Activated T-cell treated with anti-CD3 and anti-CD28 coated beads for 1 hour (primary cell): Measurements from ENCODE around the gene COL24A1.
"Not testable (repeated sequence)": the region's sequence is repeated elsewhere in the genome, so short reads cannot be mapped to it uniquely, and the experiment has no call there.

Experiments used
- DNase-seq: peaks from one replicate; pipeline ENCODE4 v3.0.0-alpha.2; 2020; ENCODE audit warnings: low read depth

COL24A1 gene

GRCh38 chr1:85888921-85889320 lies 267.7 kb downstream of the COL24A1 start:
- DNase-seq, result no peak

- DNase-seq, result no peak
Observed at GRCh38 chr1:85884372-85885035, 272.1 kb downstream of the COL24A1 start.

DNA sequence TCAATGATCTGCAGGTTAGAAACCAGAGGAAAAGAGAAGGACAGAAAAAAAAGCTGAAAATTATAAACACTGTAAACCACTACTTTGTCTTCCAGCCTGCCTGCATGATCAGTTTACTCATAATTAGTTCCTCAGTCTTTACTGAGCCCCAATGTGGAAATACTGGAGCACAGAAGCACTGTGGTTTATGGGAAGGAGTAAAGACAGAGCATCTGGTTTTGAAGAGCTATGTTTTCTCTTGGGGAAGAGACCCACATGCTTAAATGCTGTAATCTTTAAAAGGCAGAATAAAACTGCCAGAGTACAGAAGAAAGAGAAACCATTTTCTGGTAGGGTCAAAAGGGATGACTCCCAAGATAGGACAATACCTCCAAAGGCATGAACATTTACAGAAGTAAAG lies 289.4 kb downstream of the COL24A1 start:
- DNase-seq, result no peak

- no peak for DNase-seq
Observed at GRCh38 chr1:85865213-85865612, 291.4 kb downstream of the COL24A1 start.

- DNase-seq, result no peak
Observed at GRCh38 chr1:85864727-85865126, 291.8 kb downstream of the COL24A1 start.

GRCh38 chr1:85863639-85864038 lies 292.9 kb downstream of the COL24A1 start:
- DNase-seq, result not testable (repeated sequence)

- no peak for DNase-seq
Observed at GRCh38 chr1:85862456-85862855, 294.1 kb downstream of the COL24A1 start.

GRCh38 chr1:85857991-85858390 lies 298.6 kb downstream of the COL24A1 start:
- no peak for DNase-seq

- no peak for DNase-seq
Observed at GRCh38 chr1:85850238-85850637, 306.3 kb downstream of the COL24A1 start.

DNA sequence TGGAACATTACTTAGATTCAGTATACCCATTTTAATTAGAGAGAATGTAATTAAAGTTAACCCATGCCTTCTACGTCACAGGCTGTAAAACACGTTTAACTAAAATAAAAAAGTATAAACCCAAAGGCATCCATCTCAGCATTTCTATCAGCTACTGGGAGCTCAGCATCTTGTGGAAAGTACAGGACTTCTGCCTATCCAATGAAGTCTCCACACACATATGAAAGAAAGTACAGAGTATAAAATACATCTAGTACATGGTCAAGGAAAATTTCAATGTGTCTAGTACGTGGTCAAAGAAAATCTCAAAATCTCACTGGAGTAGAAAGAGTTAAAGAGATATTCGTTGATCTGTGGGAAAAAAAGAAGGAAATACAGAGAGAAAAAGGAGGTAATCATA lies 306.9 kb downstream of the COL24A1 start:
- DNase-seq, result no peak

DNA sequence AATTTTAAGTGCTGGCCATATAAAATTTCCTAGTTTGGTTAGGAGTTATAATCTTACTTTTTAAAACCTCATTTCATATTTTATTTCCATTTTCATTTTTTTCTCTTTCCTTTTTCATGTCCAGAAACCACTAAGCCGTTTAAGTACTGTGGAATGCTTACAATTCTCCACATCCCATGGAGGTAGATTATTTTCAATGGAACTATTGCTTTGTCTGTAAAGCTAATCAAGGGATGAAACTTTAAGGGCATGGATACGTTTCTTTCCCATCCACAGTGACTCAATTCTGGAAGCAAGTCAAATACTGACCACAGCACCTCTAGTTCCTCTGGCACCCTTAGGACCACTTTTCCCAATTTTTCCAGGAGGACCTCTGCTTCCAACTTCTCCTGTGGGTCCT lies 309.2 kb downstream of the COL24A1 start:
- DNase-seq, result no peak

DNA sequence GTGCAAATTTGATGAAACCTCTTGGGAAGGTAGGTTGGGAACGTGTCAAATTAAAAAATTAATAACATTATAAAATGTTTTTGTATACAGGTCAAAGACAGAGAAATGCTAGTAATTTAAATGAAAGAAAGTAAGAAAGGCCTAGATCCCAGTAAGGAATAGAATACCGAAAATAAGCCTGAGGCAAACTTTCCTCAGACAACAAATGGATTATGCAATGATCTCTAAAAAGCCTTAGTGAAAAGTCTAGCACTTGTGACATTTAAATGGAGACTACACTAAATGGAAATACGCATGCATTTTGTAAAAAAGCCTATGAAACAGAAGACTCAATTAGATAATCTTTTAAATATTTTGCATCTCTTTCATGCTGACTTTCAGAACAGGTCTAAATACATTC lies 309.9 kb downstream of the COL24A1 start:
- no peak for DNase-seq

DNA sequence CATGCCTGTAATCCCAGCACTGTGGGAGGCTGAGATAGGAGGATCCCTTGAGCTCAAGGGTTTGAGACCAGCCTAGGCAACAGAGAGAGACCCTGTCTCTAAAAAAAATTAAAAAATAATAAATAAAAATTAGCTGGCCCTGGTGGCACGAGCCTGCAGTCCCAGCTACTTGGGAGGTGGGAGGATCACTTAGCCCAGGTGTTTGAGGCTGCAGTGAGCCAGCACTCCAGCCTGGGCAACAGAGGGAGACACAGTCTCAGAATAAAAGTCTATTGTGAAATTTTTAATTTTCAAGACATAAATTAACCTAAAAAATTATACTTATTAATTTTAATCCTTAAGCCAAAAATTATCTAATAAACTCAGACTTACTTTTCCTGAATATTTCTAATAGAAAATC lies 317.1 kb downstream of the COL24A1 start:
- DNase-seq, result no peak

DNA sequence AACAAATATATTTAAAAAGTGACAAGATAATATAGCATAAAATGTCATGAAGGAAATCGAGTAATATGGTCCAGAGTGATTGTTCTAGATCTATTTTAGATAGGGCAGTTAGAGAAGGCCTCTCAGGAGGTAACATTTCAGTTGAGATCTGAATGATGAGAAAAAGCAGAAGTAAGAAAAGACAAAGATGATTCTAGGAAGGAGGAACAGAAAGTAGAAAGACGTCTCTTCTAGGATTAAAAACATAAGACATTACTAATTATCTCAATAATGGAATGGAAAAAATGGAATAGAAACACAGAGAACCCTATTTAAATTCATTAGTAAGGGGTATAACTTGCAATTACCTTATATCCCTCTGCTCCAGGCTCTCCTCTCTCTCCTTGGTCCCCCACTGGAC lies 318.3 kb downstream of the COL24A1 start:
- DNase-seq, result no peak

DNA sequence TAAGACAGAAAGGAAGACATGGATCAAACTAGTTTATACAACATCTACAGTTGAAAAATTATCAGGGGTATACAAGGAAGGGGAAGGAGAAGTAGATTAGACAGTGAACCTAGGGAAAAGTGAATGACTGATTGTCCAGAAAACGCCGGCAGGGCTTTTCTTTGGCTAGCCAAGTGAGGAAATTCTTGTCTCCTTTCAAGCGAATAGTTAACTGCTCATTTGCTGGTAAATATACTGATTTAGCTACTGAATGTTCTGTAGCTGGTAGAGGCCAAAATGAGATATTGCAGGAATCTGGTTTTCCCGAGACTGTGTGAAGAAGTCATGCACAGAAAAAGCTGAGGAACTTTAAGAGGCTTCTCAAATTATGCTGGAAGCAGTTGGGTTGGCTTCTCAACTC lies 319.8 kb downstream of the COL24A1 start:
- no peak for DNase-seq

DNA sequence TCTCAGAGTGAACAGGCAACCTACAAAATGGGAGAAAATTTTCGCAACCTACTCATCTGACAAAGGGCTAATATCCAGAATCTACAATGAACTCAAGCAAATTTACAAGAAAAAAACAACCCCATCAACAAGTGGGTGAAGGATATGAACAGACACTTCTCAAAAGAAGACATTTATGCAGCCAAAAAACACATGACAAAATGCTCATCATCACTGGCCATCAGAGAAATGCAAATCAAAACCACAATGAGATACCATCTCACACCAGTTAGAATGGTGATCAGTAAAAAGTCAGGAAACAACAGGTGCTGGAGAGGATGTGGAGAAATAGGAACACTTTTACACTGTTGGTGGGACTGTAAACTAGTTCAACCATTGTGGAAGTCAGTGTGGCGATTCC lies 323.4 kb downstream of the COL24A1 start:
- DNase-seq, result not testable (repeated sequence)

- no peak for DNase-seq
Observed at GRCh38 chr1:85830837-85831236, 325.7 kb downstream of the COL24A1 start.

GRCh38 chr1:85824066-85824840 lies 332.3 kb downstream of the COL24A1 start:
- DNase-seq, result no peak

DNA sequence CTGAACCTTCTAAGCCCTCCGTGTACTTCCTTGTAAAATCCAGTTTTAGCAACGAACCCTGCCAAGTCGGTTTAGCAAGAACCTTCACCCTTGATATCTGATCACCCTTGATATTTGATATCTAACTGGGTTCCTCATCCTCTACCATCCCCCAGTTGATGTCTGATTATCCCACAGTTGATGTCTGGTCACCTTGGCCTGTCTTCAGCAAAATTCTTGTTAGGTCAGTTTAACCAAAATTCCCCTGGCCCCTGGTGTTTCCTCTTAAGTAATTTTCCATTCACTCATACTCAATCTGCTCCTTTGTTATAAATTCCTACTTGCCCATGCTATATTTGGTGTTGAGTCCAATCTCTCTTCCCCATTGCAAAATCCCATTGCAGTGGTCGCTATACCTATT lies 333.9 kb downstream of the COL24A1 start:
- DNase-seq, result no peak

DNA sequence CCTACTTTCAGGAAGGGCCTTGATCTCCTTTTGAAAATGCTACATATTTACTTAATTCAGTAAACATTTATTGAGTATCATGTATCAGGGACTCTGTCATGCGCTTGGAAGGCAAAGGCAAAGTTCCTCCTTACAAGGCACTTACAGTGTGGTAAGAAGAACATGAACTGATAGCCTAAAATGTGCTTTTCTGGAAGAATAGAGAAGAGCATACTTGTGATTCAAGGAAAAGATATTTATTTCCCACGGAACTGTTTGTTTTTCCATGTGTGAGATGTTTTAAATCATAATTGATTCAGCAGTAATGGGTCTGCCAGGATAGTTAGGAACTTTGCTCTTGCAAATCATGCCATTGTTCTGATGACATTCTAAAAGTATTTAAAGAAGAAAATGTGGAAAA lies 338.2 kb downstream of the COL24A1 start:
- DNase-seq, result no peak

- no peak for DNase-seq
Observed at GRCh38 chr1:85816606-85817005, 340.0 kb downstream of the COL24A1 start.

DNA sequence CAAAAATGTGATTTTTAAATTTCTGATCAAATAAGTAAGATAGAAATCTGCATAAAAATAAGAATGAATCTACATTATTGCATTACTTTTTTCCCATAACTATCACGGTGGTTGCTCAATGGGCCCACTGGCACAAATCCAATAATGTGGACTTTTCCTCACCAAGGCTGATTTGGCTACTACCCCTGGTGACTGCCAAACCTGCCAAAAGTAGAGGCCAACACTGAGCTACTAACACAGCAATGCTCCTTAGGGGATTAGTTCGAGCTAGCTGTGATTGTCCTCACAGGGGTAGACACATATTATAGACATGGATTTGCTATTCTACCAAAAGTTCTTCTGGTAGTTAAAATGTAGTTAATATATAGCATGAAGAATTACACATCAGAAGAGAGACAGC lies 340.7 kb downstream of the COL24A1 start:
- DNase-seq, result no peak

DNA sequence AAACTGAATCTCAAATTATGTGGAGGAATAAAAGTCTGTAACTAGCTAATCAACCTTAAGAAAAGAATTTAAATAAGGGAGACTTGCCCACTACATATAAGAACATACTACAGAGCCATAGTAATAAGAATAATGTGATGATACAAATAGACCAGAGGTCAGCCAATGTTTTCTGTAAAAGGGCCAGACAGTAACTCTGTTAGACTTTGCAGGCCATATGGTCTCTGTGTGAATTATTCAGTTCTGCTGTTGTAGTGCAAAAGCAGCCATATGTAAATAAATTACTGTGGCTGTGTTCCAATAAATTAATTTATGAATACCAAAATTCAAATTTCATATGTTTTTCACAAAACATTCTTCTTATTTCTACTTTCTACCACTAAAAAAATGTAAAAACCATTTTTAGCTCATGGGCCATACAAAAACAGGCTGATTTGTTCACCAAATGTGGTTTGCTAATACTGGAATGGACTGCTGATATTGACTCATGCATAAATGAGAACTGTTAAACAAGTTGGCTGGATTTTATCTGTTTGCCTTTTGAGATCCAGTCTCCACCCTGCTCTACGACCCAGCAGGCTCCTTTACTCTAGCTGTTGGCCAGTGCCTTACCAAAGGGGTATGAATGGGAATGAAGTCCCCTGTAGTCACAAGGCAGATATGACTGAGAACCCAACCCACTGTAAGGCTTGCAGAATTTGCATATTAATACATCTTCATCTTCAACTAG lies 350.2 kb downstream of the COL24A1 start:
- DNase-seq, result no peak
